Endothelial cell of umbilical vein (primary cell): ENCODE results near the gene ANTXRL. TPM values are rescaled to one million over a fixed set of nuclear protein-coding genes. Genes with fewer than 3 reads are reported as not detected.

Experiments
- BruUV-seq: library from RNA; stranded (reverse); fragments of 400-500 nt; replicated peaks from 2 replicates; lab custom pipeline; 2021; lab: Mats Ljungman, UMichigan
- CTCF ChIA-PET: fragments of 300-600, 350-600 bp; sonication (Branson Sonifier 250); formaldehyde crosslinking; loops from one replicate; lab custom pipeline; 2021; ENCODE audit warnings: antibody characterized with exemption, inconsistent platforms; lab: Charles Lee
- POLR2A ChIA-PET: fragments of 300-600, 350-600 bp; sonication (Branson Sonifier 250); formaldehyde crosslinking; loops from one replicate; lab custom pipeline; 2021; ENCODE audit warnings: antibody characterized with exemption, inconsistent platforms; lab: Charles Lee
- DNase-seq: peaks from one replicate; pipeline ENCODE4 v3.0.0-alpha.2; 2011; ENCODE audit warnings: low read depth, low spot score
- FAIRE-seq: peaks from 2 replicates; lab custom pipeline; 2011; peaks lifted over from hg19 to GRCh38; lab: Jason Lieb, UNC
- H2AFZ ChIP-seq: 2 replicates; pipeline ENCODE4 v1.6.0; 2012; ENCODE audit warnings: low read depth, low read length, control low read depth, inconsistent platforms
- H3K27ac ChIP-seq: 2 replicates; pipeline ENCODE4 v1.5.1; 2011; ENCODE audit warnings: low read depth, mild to moderate bottlenecking, control low read depth, low read length, moderate library complexity; ENCODE audit not compliant: insufficient read depth
- H3K27me3 ChIP-seq, 2 experiments: 2 replicates each; pipeline versions ENCODE4 v1.6.0 to v1.6.1; 2011; ENCODE audit warnings: low read length in 2 of 2, mixed read lengths in 1 of 2; ENCODE audit not compliant: control insufficient read depth in 2 of 2, insufficient read depth in 2 of 2
- H3K36me3 ChIP-seq, 2 experiments: 2 replicates in 1 of 2; 3 replicates in 1 of 2; pipeline ENCODE4 v1.5.1; 2011; ENCODE audit warnings: low read length in 2 of 2, mild to moderate bottlenecking in 1 of 2, moderate library complexity in 1 of 2; ENCODE audit not compliant: control insufficient read depth in 2 of 2, insufficient read depth in 2 of 2; ENCODE audit errors: extremely low read depth in 1 of 2
- H3K4me1 ChIP-seq: 3 replicates; pipeline ENCODE4 v1.5.1; 2011; ENCODE audit warnings: mild to moderate bottlenecking, low read length; ENCODE audit not compliant: control insufficient read depth, insufficient read depth; ENCODE audit errors: extremely low read depth
- H3K4me2 ChIP-seq: 2 replicates; pipeline ENCODE4 v1.6.1; 2011; ENCODE audit warnings: low read length, control low read depth, mixed read lengths; ENCODE audit not compliant: insufficient read depth
- H3K4me3 ChIP-seq, 3 experiments: fragments of 200-600 bp in 1 of 3; sonication (generic), shearing (Covaris generic) in 1 of 3; replicated peaks in 1 of 3; 2 replicates each; pipeline ENCODE4 v1.5.1; 2011 to 2016; ENCODE audit warnings: control low read depth in 3 of 3, low read length in 3 of 3, mild to moderate bottlenecking in 2 of 3, inconsistent platforms in 1 of 3, low read depth in 1 of 3, moderate library complexity in 1 of 3; ENCODE audit not compliant: insufficient read depth in 1 of 3
- H3K79me2 ChIP-seq: 2 replicates; pipeline ENCODE4 v1.6.0; 2012; ENCODE audit warnings: low read length, inconsistent platforms; ENCODE audit not compliant: control insufficient read depth, insufficient read depth
- H3K9ac ChIP-seq: replicated peaks from 2 replicates; pipeline ENCODE3; 2011; ENCODE audit warnings: low read length, control low read depth; ENCODE audit not compliant: insufficient read depth; ENCODE audit errors: extremely low read depth
- H3K9me1 ChIP-seq: replicated peaks from 3 replicates; pipeline ENCODE4 v1.6.0; 2011; ENCODE audit warnings: mild to moderate bottlenecking, low read length; ENCODE audit not compliant: control insufficient read depth, insufficient read depth; ENCODE audit errors: extremely low read depth
- H3K9me3 ChIP-seq: replicated peaks from 2 replicates; pipeline ENCODE4 v1.5.1; 2012; ENCODE audit warnings: low read length, inconsistent platforms; ENCODE audit not compliant: control insufficient read depth, insufficient read depth
- H4K20me1 ChIP-seq: replicated peaks from 2 replicates; pipeline ENCODE3; 2011; ENCODE audit warnings: mild to moderate bottlenecking, low read length; ENCODE audit not compliant: control insufficient read depth, insufficient read depth; ENCODE audit errors: extremely low read depth
- EZH2 ChIP-seq: IDR thresholded peaks from 2 replicates; pipeline ENCODE4 v1.6.1; 2012; ENCODE audit warnings: borderline replicate concordance, low read depth, mild to moderate bottlenecking, moderate library complexity, low read length, inconsistent platforms; ENCODE audit not compliant: severe bottlenecking
- FOS ChIP-seq: IDR thresholded peaks from 2 replicates; pipeline ENCODE4 v1.6.1; 2011; ENCODE audit warnings: mild to moderate bottlenecking, low read length, moderate library complexity, borderline replicate concordance; ENCODE audit not compliant: insufficient read depth
- GATA2 ChIP-seq: IDR thresholded peaks from 2 replicates; pipeline ENCODE4 v1.7.0; 2011; ENCODE audit warnings: low read depth, mild to moderate bottlenecking, moderate library complexity, mixed read lengths, low read length; ENCODE audit not compliant: insufficient read length, insufficient read depth
- JUN ChIP-seq: IDR thresholded peaks from 2 replicates; pipeline ENCODE4 v1.6.1; 2011; ENCODE audit warnings: borderline replicate concordance, low read depth; ENCODE audit not compliant: insufficient read length, insufficient read depth
- MYC ChIP-seq: IDR thresholded peaks from one replicate; pipeline ENCODE4 v1.6.1; 2011; ENCODE audit warnings: mild to moderate bottlenecking, low read depth, low read length
- POLR2A ChIP-seq: IDR thresholded peaks from 2 replicates; pipeline ENCODE4 v1.6.1; 2012; ENCODE audit warnings: low read depth, mild to moderate bottlenecking, control low read depth, low read length
- POLR2AphosphoS5 ChIP-seq: IDR thresholded peaks from 2 replicates; pipeline ENCODE4 v1.6.1; 2012; ENCODE audit warnings: low read depth, mild to moderate bottlenecking, control low read depth, low read length, moderate library complexity; ENCODE audit not compliant: insufficient read depth
- dilution Hi-C: fragments of 300-500 bp; cut with MboI; formaldehyde crosslinking; loops from one replicate; pipeline ENCODE4 v1.15.0; 2019; ENCODE audit warnings: low sequenced_read_pairs; ENCODE audit not compliant: extremely low pct_ligation_motif_present
- intact Hi-C: fragments of 100-400 bp; cut with micrococcal nuclease; formaldehyde crosslinking; loops from one replicate; pipeline ENCODE4 v1.10.0; 2022
- polyA plus RNA-seq, 4 experiments: library from polyadenylated mRNA; depleted of rRNA in 3 of 4; stranded (reverse) in 3 of 4; unstranded in 1 of 4; fragments of >200 nt; gene quantifications; 2 replicates each; pipeline versions ENCODE4 v1.2.1 to v1.2.3, GENCODE V29; 2011 to 2012; ENCODE audit warnings: missing spikeins in 1 of 4
- total RNA-seq: library from RNA; stranded (reverse); gene quantifications from 2 replicates; pipeline ENCODE4 v1.2.3, GENCODE V29; 2021
- TF ChIP-seq, protein P1 (sequence below): IDR thresholded peaks from 2 replicates; pipeline ENCODE4 v1.6.1; 2011; ENCODE audit not compliant: insufficient read depth, insufficient read length
- TF ChIP-seq, protein P2 (sequence below), 2 donors: IDR thresholded peaks; 1 replicate in 1 of 2; 2 replicates in 1 of 2; pipeline ENCODE4 v1.5.1; 2011; ENCODE audit warnings: low read length in 2 of 2, mild to moderate bottlenecking in 2 of 2, moderate library complexity in 2 of 2, control low read depth in 1 of 2, inconsistent platforms in 1 of 2, low read depth in 1 of 2; ENCODE audit not compliant: insufficient read depth in 1 of 2; ENCODE audit errors: extremely low read depth in 1 of 2

ANTXRL gene
- total and polyA plus RNA-seq, 2 donors (not counting 3 experiments of a cell fraction or from before 2014, with no cell fraction given), result not detected

- Histone ChIP-seq H3K9me1 (no peaks in the 10 kb centered on the region), H3K9ac (no peak overlapping the region), H3K4me1 (no peaks in the 10 kb centered on the region), H3K79me2 (no peaks in the 10 kb centered on the region), H3K4me3 (no peak overlapping the region), H3K4me2 (no peak overlapping the region), H3K27ac (no peak overlapping the region), H4K20me1 (no peaks in the 10 kb centered on the region), H3K36me3 (no peaks in the 10 kb centered on the region), H2AFZ (no peak overlapping the region), H3K9me3 (no peaks in the 10 kb centered on the region), H3K27me3 (no peaks in the 10 kb centered on the region)
- CTCF ChIA-PET, result interaction anchor here (1.2 kb wide), 1 partner anchor 31 kb away, joined by 3 read pairs; no protein-coding TSS in a partner anchor
- POLR2A ChIA-PET, result no interaction called here
- dilution Hi-C loops (no loop called here), intact Hi-C loops (no loop called here)
- FAIRE-seq (no peak), DNase-seq (no peak)
- no TSS peak for BruUV-seq
- TF ChIP-seq POLR2A, result no peak
- TF ChIP-seq, protein P1, sequence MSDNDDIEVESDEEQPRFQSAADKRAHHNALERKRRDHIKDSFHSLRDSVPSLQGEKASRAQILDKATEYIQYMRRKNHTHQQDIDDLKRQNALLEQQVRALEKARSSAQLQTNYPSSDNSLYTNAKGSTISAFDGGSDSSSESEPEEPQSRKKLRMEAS, result no peak
Measured at GRCh38 chr10:46266306-46266985, 20.4 kb upstream of the ANTXRL start.

DNA sequence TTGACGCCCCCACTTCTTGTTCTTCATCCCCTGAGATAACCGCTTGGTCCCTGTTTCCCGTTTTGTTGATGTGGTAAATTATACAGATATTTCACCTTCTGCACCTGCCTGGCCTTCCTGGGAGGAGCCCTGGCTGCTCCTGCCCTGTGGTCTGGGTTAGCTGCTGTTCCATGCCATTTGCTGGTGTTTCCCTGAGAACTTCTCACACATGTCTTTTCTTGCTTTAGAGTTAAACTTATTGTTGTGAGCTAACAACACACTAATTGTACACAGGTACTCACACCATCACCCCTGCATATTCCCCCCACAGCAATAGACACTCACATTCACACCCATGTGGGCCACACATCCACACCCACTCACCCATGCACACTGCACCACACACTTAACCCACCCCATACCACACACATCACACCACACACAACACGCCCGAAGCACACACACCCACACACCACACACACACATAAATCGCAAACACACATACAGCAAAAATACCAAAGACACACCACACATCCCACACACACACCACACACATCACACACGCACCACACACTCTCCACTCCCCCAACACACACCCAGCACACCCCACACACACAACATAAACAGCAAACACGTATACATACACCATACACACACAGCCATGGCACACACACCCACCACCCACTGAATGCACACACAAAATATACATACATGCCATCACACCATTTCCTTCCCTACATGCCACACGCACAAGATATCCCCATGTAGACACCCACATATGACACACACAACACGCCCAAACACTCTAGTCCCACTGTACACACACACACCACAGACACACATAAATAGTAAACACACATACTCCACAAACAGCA, 19.4 kb upstream of the ANTXRL start:
- FAIRE-seq (no peak), DNase-seq (no peak)
- Histone ChIP-seq H3K27ac (no peak overlapping the region), H3K9me1 (no peaks in the 10 kb centered on the region), H3K4me2 (no peak overlapping the region), H3K79me2 (no peaks in the 10 kb centered on the region), H3K4me3 (no peak overlapping the region), H2AFZ (no peak overlapping the region), H3K9ac (no peak overlapping the region), H3K9me3 (no peaks in the 10 kb centered on the region), H3K27me3 (no peaks in the 10 kb centered on the region), H3K36me3 (no peaks in the 10 kb centered on the region), H3K4me1 (no peaks in the 10 kb centered on the region), H4K20me1 (no peaks in the 10 kb centered on the region)
- intact Hi-C loops, result no loop called here
- dilution Hi-C loops, result no loop called here
- TF ChIP-seq JUN (no peak), GATA2 (no peak), FOS (no peak), POLR2AphosphoS5 (no peak), MYC (no peak), POLR2A (no peak), EZH2 (no peak)
- TF ChIP-seq, protein P1, result no peak
- TF ChIP-seq, protein P2, sequence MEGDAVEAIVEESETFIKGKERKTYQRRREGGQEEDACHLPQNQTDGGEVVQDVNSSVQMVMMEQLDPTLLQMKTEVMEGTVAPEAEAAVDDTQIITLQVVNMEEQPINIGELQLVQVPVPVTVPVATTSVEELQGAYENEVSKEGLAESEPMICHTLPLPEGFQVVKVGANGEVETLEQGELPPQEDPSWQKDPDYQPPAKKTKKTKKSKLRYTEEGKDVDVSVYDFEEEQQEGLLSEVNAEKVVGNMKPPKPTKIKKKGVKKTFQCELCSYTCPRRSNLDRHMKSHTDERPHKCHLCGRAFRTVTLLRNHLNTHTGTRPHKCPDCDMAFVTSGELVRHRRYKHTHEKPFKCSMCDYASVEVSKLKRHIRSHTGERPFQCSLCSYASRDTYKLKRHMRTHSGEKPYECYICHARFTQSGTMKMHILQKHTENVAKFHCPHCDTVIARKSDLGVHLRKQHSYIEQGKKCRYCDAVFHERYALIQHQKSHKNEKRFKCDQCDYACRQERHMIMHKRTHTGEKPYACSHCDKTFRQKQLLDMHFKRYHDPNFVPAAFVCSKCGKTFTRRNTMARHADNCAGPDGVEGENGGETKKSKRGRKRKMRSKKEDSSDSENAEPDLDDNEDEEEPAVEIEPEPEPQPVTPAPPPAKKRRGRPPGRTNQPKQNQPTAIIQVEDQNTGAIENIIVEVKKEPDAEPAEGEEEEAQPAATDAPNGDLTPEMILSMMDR (IDR thresholded peaks at IDR 0.05; ENCODE audit: extremely low read depth in 1 of 2, insufficient read depth in 1 of 2, low read depth in 1 of 2, low read length in 2 of 2), result no peak
- POLR2A ChIA-PET, result no interaction called here
- CTCF ChIA-PET, result interaction anchor here (1.2 kb wide), 1 partner anchor 32 kb away, joined by 3 read pairs; no protein-coding TSS in a partner anchor
- BruUV-seq, result no TSS peak
